ENCODE results near the gene GATAD2B. TPM values are rescaled to one million over a fixed set of nuclear protein-coding genes. Genes with fewer than 3 reads are reported as not detected.

GATAD2B gene
- total and polyA plus RNA-seq, 5 experiments from 2014 or later: 4.4 to 120 (median 5.3) TPM

- Mint-ChIP-seq H3K36me3 (peaks cover 0 to 8% (median 0%) of the 10 kb centered on the region in 3 donors), H3K27ac (peak overlapping the region in 2 of 10 donors; percentile 58 to 70), H3K4me3 (no peak overlapping the region), H3K9me3 (no peaks in the 10 kb centered on the region), H3K4me1 (peaks cover 20 to 43% (median 38%) of the 10 kb centered on the region in 4 donors), H3K27me3 (no peaks in the 10 kb centered on the region)
- no peak for DNase-seq
- POLR2A ChIA-PET: interaction anchor here (1.5 to 3.5 kb wide), 3 partner anchors 146 to 191 kb away, joined by 3 to 18 read pairs (median 6); partner anchors contain the start of genes DENND4B, RAB13 and RPS27
- no peak for ATAC-seq
These were observed 123.8 kb downstream of the GATAD2B start for GRCh38 chr1:153799016-153799415.

GRCh38 chr1:153798468-153798780 lies 124.3 kb downstream of the GATAD2B start:
- H3K9me3 Mint-ChIP-seq: no peaks in the 10 kb centered on the region
- POLR2A ChIA-PET: interaction anchor here (0.6 to 3.5 kb wide), 5 partner anchors 25 to 192 kb away, joined by 3 to 18 read pairs (median 6); partner anchors contain the start of genes DENND4B, RAB13 and RPS27
- no peak for DNase-seq
- H3K27me3 Mint-ChIP-seq: no peaks in the 10 kb centered on the region
- peaks cover 0 to 4% (median 0%) of the 10 kb centered on the region in 3 donors for H3K36me3 Mint-ChIP-seq
- ATAC-seq: no peak
- peaks cover 15 to 37% (median 32%) of the 10 kb centered on the region in 4 donors for H3K4me1 Mint-ChIP-seq
- peak overlapping the region in 5 of 10 donors; percentile 58 to 83 (median 64) for H3K27ac Mint-ChIP-seq
- no peak overlapping the region for H3K4me3 Mint-ChIP-seq

DNA sequence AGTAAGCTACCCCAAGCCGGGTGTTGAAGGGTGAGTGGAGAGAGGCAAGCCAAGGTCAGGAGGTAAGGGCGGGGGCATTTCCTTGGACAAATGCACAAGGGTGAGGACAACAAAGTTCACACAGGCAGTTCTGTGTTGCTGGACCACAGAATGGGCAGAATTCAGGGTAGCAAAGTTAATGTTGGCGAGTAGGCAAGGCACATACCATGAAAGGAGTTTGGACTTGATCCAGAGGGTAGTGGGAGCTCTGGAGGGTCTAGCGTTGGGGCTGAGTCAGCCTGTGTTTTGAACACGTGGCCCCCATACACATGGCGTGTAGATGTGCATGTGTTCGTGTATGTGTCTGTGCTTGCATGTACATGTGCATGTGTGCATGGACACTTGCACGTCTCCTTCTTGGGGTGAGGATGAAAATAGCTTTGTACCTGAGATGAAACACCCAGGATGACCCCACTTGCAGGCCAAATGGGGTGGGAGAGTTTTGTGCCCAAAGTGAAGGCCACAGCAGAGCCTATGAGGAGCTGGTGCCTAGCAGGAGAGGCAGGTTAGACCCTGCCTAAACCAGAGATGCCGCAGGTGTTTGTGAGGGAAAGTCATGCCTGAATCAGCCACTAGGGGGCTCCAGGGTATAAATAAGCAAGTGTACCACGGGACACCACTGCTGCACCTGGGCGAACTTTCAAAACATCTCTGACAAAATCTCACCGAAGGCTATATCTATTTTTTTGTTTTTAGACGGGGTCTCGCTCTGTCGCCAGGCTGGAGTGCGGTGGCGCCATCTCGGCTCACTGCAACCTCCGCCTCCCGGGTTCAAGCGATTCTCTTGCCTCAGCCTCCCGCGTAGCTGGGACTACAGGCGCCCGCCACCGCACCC lies 125.7 kb downstream of the GATAD2B start:
- DNase-seq: peak; percentile 70 to 92 (median 81)
- no peaks in the 10 kb centered on the region for H3K36me3 Mint-ChIP-seq
- H3K4me3 Mint-ChIP-seq: peak overlapping the region in 4 of 10 donors; percentile 3 to 40 (median 32)
- peak; percentile 92 to 93 for ATAC-seq
- peak overlapping the region in 9 of 10 donors; percentile 13 to 83 (median 65) for H3K27ac Mint-ChIP-seq
- no peaks in the 10 kb centered on the region for H3K27me3 Mint-ChIP-seq
- no peaks in the 10 kb centered on the region for H3K9me3 Mint-ChIP-seq
- POLR2A ChIA-PET: interaction anchor here (0.5 to 3.5 kb wide), 11 partner anchors 12 to 499 kb away, joined by 3 to 18 read pairs (median 6); partner anchors contain the start of genes DENND4B, GATAD2B, ILF2 and JTB
- peaks cover 13 to 32% (median 26%) of the 10 kb centered on the region in 4 donors for H3K4me1 Mint-ChIP-seq

GRCh38 chr1:153795934-153796785 lies 126.6 kb downstream of the GATAD2B start:
- peak overlapping the region in 4 of 10 donors; percentile 51 to 83 (median 62) for H3K27ac Mint-ChIP-seq
- H3K4me1 Mint-ChIP-seq: peaks cover 12 to 30% (median 26%) of the 10 kb centered on the region in 4 donors
- ATAC-seq (peak; percentile 43 to 66), DNase-seq (peak in 1 of 10 donors; percentile 35)
- no peaks in the 10 kb centered on the region for H3K36me3 Mint-ChIP-seq
- no peaks in the 10 kb centered on the region for H3K27me3 Mint-ChIP-seq
- H3K9me3 Mint-ChIP-seq: no peaks in the 10 kb centered on the region
- POLR2A ChIA-PET: interaction anchor here (0.5 to 3.5 kb wide), 13 partner anchors 12 to 500 kb away, joined by 3 to 18 read pairs (median 6); partner anchors contain the start of genes DENND4B, ILF2, JTB and RAB13
- H3K4me3 Mint-ChIP-seq: no peak overlapping the region

GRCh38 chr1:153795330-153795837 lies 127.4 kb downstream of the GATAD2B start:
- ATAC-seq (no peak), DNase-seq (no peak)
- H3K27me3 Mint-ChIP-seq: no peaks in the 10 kb centered on the region
- H3K27ac Mint-ChIP-seq: no peak overlapping the region
- H3K4me1 Mint-ChIP-seq: peaks cover 13 to 37% (median 33%) of the 10 kb centered on the region in 4 donors
- H3K36me3 Mint-ChIP-seq: no peaks in the 10 kb centered on the region
- POLR2A ChIA-PET: interaction anchor here (0.7 to 2.0 kb wide), 3 partner anchors 13 to 191 kb away, joined by 3 to 6 read pairs (median 3); no protein-coding TSS in a partner anchor
- H3K4me3 Mint-ChIP-seq: no peak overlapping the region
- no peaks in the 10 kb centered on the region for H3K9me3 Mint-ChIP-seq

DNA sequence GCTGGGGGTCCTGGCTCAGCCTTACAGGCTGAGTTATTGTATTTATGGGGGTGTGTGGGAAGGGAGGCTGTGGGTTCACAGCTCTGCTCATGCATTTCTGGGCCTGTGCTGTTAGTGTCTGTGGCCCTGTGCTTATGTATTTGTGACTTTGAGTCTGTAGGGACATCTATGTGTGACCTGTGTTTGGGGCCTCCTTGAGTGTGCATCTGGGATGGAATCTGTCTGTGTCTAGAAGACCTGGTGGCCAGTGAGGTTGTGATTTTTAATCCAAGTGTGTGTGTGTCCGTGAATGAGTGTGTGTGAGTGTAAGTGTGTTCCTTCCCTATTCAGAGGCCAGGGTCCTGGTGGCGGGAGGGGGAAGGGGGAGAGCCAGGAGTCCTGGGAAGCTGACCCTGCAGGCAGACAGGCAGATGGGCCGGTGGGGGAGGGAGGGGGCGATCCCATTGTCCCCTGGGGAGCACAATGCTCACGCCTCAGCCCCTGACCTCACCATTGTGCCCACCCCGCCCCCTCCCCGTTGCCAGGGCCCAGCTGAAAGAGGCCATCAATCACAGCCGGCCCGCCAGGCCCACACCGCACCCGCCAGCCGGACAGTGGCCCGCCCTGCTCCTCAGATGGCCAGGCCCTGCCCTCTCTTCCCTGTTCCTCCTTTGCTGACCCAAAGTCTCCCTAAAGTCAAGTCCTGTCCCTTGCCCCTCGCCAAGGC lies 128.0 kb downstream of the GATAD2B start:
- H3K27ac Mint-ChIP-seq: peak overlapping the region in 5 of 10 donors; percentile 14 to 61 (median 46)
- peak overlapping the region in 3 of 10 donors; percentile 33 to 48 (median 39) for H3K4me3 Mint-ChIP-seq
- POLR2A ChIA-PET: interaction anchor here (1.0 to 2.0 kb wide), 3 partner anchors 12 to 192 kb away, joined by 3 to 6 read pairs (median 3); partner anchors contain the start of gene SLC39A1

GRCh38 chr1:153793973-153794615 lies 128.7 kb downstream of the GATAD2B start:
- Mint-ChIP-seq H3K27me3 (no peaks in the 10 kb centered on the region), H3K36me3 (no peaks in the 10 kb centered on the region), H3K4me1 (peaks cover 19 to 50% (median 45%) of the 10 kb centered on the region in 4 donors), H3K4me3 (peak overlapping the region in 1 of 10 donors; percentile 39), H3K27ac (peak overlapping the region in 4 of 10 donors; percentile 20 to 56 (median 32)), H3K9me3 (no peaks in the 10 kb centered on the region)
- POLR2A ChIA-PET: interaction anchor here (0.8 to 2.0 kb wide), 4 partner anchors 11 to 196 kb away, joined by 3 to 6 read pairs (median 4); partner anchors contain the start of genes RPS27 and SLC39A1
- DNase-seq: no peak
- no peak for ATAC-seq

More for the DNA sequence above, 128.0 kb downstream of the GATAD2B start:
- no peak for ATAC-seq
- Mint-ChIP-seq H3K27me3 (no peaks in the 10 kb centered on the region), H3K4me1 (peaks cover 16 to 43% (median 39%) of the 10 kb centered on the region in 4 donors), H3K36me3 (no peaks in the 10 kb centered on the region), H3K9me3 (no peaks in the 10 kb centered on the region)
- no peak for DNase-seq

DNA sequence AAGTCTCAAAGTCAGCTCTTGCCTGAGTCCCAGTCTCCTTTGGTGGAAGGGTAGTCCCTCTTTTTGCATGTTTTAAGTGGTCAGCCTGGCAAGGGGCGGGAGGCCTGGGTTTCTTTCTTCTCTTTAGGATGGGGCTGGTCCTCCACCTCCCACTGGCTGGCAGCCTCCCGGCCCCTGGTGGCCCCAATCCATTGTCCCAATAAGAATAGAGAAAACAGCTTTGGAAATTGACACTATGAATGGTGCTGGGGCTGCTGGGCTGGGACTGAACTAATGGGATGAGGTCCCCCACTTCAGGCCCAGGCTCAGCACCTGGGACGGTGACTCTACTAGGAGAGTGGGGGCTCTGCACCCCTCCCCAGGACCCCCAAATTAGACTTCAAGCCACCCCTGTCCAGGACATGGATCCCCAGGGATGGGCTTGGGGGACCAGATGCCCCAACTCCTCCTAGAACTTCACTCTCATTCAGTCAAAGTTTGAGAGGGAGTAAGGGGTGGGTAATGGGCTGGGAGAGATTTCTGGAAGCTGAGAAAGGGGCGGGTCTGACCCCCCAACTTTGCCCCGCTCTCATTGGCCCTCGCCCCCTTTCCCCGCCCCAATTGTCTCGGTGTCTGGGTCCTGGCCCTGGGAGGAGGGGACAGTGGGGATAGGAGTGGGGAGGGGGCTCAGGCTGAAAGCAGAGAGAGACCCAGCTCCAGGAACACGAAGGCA lies 129.4 kb downstream of the GATAD2B start:
- no peak for ATAC-seq
- peaks cover 19 to 55% (median 48%) of the 10 kb centered on the region in 4 donors for H3K4me1 Mint-ChIP-seq

DNA sequence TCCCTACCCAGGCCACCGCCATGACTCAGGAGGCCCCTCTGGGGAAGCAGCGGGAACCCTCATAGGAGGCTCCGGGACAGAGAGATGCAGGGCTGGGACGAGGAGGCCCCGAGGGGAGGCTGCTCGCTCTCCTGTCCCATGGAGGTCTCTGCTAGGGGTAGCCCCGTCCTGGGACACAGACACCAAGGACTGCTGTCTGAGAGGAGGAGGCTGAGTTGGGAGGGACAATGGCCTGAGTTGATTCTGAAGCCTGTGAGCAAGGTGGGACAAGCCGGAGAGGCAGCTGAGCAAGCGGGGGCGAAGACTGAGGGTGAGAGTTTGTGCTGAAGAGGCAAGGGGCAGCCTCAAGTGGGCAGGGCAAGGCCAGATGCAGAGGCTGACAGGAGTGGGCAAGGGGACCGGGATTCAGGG lies 130.1 kb downstream of the GATAD2B start:
- no peaks in the 10 kb centered on the region for H3K36me3 Mint-ChIP-seq
- ATAC-seq: no peak
- POLR2A ChIA-PET: no interaction called here
- DNase-seq: no peak
- H3K27me3 Mint-ChIP-seq: peaks cover 0 to 2% (median 0%) of the 10 kb centered on the region in 5 donors
- H3K4me1 Mint-ChIP-seq: peaks cover 19 to 57% (median 48%) of the 10 kb centered on the region in 4 donors
- no peaks in the 10 kb centered on the region for H3K9me3 Mint-ChIP-seq
- peak overlapping the region in 1 of 10 donors; percentile 38 for H3K4me3 Mint-ChIP-seq
- H3K27ac Mint-ChIP-seq: peak overlapping the region in 2 of 10 donors; percentile 63 to 70

More for the DNA sequence above, 129.4 kb downstream of the GATAD2B start:
- H3K4me3 Mint-ChIP-seq: no peak overlapping the region
- no peaks in the 10 kb centered on the region for H3K9me3 Mint-ChIP-seq
- H3K27ac Mint-ChIP-seq: no peak overlapping the region
- no peaks in the 10 kb centered on the region for H3K36me3 Mint-ChIP-seq
- no peak for DNase-seq
- POLR2A ChIA-PET: interaction anchor here (0.8 to 1.4 kb wide), 3 partner anchors 10 to 197 kb away, joined by 3 to 4 read pairs (median 3); partner anchors contain the start of genes RPS27 and SLC39A1
- H3K27me3 Mint-ChIP-seq: peaks cover 0 to 2% (median 0%) of the 10 kb centered on the region in 5 donors

DNA sequence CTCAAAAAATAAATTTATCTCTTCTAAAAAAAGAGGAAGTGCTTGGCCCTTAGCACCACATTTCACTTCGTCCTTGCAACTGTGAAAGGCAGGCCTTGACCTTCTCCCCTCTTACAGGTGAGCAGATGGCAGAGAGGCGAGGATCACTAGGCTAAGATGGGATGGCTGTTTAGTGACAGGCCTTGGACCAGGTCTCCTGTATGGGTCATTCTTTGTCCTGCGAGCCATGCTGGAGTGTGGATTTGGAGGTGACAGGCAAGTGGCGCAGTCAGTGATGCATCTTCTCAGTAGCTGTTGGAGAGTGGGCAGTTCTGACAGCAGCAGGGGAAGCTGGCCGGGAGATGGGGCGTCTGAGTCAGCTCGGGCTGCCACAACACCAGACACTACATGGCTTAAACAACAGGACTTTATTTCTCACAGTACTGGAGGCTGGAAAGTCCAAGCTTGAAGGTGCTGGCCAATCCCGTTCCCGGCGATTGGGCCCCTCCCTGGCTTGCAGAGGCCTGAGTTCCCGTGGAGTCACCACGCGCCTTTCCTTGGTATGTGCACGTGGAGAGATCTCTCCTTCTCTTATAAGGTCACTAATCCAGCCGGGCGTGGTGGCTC lies 131.0 kb downstream of the GATAD2B start:
- Mint-ChIP-seq H3K36me3 (no peaks in the 10 kb centered on the region), H3K4me1 (peaks cover 15 to 50% (median 41%) of the 10 kb centered on the region in 4 donors), H3K4me3 (peak overlapping the region in 1 of 10 donors; percentile 71), H3K27ac (peak overlapping the region in 5 of 10 donors; percentile 16 to 87 (median 33)), H3K27me3 (peaks cover 0 to 2% (median 0%) of the 10 kb centered on the region in 5 donors), H3K9me3 (no peaks in the 10 kb centered on the region)
- ATAC-seq: no peak
- POLR2A ChIA-PET: interaction anchor here (0.6 kb wide), 1 partner anchor 196 kb away, joined by 4 read pairs; no protein-coding TSS in a partner anchor
- DNase-seq: no peak
